ENCODE results near the gene SV2C. TPM values are rescaled to one million over a fixed set of nuclear protein-coding genes. Genes with fewer than 3 reads are reported as not detected.
A peak's percentile ranks its signal among the peaks of the same experiment; 100 is the strongest.

SV2C gene
- total RNA-seq, 2 donors from 2014 or later, result 0.20 to 0.35 TPM

DNA sequence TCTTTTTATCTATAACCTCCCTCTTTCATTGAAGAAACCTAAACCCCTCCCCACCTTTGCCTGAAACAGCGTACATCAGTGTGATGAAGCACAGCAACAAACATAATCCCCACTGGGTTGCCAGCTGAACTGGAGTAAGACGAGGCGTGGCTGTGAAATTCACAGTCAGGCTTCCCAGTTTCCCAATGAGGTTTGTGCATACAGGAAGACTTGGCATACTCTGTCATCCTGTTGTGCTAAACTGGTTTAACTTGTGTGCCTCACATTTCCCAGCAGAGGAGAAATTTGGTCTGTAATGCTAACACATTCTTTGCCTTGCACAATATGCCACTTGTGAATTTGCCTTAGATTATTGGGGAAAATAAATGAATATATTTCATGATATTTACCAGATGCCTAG lies 121.5 kb downstream of the SV2C start:
- Histone ChIP-seq H3K27ac (peak overlapping the region; percentile 42), H3K4me3 (no peak overlapping the region), H3K27me3 (no peaks in the 10 kb centered on the region), H3K9ac (ENCODE audit: low read depth in 2 of 2, low read length in 2 of 2) (no peak overlapping the region), H3K9me3 (no peaks in the 10 kb centered on the region), H3K4me1 (no peaks in the 10 kb centered on the region), H3K36me3 (no peaks in the 10 kb centered on the region)
- intact Hi-C loops (cut with DNase I), result no loop called here
- DNase-seq, result peak; percentile 50
- TF ChIP-seq, protein P1, sequence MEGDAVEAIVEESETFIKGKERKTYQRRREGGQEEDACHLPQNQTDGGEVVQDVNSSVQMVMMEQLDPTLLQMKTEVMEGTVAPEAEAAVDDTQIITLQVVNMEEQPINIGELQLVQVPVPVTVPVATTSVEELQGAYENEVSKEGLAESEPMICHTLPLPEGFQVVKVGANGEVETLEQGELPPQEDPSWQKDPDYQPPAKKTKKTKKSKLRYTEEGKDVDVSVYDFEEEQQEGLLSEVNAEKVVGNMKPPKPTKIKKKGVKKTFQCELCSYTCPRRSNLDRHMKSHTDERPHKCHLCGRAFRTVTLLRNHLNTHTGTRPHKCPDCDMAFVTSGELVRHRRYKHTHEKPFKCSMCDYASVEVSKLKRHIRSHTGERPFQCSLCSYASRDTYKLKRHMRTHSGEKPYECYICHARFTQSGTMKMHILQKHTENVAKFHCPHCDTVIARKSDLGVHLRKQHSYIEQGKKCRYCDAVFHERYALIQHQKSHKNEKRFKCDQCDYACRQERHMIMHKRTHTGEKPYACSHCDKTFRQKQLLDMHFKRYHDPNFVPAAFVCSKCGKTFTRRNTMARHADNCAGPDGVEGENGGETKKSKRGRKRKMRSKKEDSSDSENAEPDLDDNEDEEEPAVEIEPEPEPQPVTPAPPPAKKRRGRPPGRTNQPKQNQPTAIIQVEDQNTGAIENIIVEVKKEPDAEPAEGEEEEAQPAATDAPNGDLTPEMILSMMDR (IDR thresholded peaks at IDR 0.05), result no peak

DNA sequence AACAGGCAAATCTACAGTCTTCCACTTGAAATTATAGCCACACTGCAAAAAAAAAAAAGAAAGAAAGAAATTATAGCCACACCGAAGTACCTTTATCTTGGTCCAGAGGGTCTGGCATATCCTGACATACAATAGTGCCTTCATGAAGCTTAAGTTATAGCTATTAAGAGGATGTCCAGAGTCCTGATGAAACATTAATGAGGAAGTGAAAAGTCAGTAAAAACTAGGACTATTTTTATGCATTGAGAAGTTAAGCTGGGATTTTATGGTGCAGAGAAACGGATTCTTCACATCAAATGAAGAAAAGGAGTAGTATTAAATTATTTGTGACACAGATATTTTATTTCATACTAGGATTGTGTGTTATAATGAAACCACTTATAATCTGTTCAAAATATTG lies 123.9 kb downstream of the SV2C start:
- intact Hi-C loops (cut with DNase I), result no loop called here
- H3K36me3 ChIP-seq, result no peaks in the 10 kb centered on the region
- TF ChIP-seq, protein P1 (IDR thresholded peaks at IDR 0.05), result no peak
- no peak overlapping the region for H3K4me3 ChIP-seq
- no peak overlapping the region for H3K9ac ChIP-seq (ENCODE audit: low read depth in 2 of 2, low read length in 2 of 2)
- no peaks in the 10 kb centered on the region for H3K9me3 ChIP-seq
- H3K27me3 ChIP-seq, result no peaks in the 10 kb centered on the region
- H3K27ac ChIP-seq, result no peak overlapping the region
- no peak for DNase-seq
- H3K4me1 ChIP-seq, result no peaks in the 10 kb centered on the region

GRCh38 chr5:76209297-76209696 lies 126.1 kb downstream of the SV2C start:
- Histone ChIP-seq H3K36me3 (no peaks in the 10 kb centered on the region), H3K9me3 (no peaks in the 10 kb centered on the region), H3K4me1 (no peaks in the 10 kb centered on the region), H3K27ac (no peak overlapping the region), H3K4me3 (no peak overlapping the region), H3K27me3 (no peaks in the 10 kb centered on the region), H3K9ac (ENCODE audit: low read depth in 2 of 2, low read length in 2 of 2) (no peak overlapping the region)
- intact Hi-C loops (cut with DNase I), result no loop called here
- DNase-seq, result no peak
- TF ChIP-seq, protein P1 (IDR thresholded peaks at IDR 0.05), result no peak

DNA sequence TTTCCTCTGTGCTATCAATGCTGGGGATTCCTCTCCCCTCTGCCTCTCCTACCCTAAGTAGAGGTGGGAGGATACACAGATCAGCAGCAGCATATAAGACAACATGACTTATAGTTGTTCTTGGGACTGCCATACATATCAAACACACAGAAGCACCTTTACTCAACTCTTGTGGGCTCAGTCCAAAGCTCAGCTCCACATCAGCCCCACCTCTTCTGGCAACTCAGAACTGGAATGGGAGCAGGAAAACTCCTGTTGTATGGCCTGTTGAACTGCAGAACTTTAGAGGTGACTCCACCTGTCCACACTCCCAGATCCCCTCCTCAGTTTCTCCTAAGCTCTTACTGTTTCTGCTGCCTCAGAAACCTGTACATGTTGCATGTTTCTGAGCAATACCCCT lies 127.8 kb downstream of the SV2C start:
- DNase-seq, result peak; percentile 20
- H3K4me1 ChIP-seq, result no peaks in the 10 kb centered on the region

DNA sequence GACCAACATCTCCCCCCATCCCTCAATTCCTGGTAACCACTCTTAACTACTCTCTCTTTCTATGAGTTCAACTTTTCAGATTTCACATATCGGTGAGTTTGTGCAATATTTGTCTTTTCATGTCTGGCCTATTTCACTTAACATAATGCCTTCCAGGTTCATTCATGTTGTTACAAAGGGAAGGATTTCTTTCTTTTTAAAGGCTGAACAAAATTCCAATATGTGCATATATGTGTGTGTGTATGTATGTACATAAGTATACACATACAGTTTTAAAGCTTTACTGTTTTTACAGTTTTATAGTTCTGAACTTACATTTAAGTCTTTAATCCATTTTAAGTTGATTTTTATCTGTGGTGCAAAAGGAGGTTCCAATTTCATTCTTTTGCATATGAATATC lies 130.7 kb downstream of the SV2C start:
- no peaks in the 10 kb centered on the region for H3K9me3 ChIP-seq
- H3K36me3 ChIP-seq, result no peaks in the 10 kb centered on the region
- DNase-seq, result no peak
- no peaks in the 10 kb centered on the region for H3K4me1 ChIP-seq
- no peak overlapping the region for H3K4me3 ChIP-seq
- H3K9ac ChIP-seq (ENCODE audit: low read depth in 2 of 2, low read length in 2 of 2), result no peak overlapping the region
- no peaks in the 10 kb centered on the region for H3K27me3 ChIP-seq
- H3K27ac ChIP-seq, result no peak overlapping the region
- TF ChIP-seq, protein P1 (IDR thresholded peaks at IDR 0.05), result no peak
- intact Hi-C loops (cut with DNase I), result no loop called here

More for the DNA sequence above, 127.8 kb downstream of the SV2C start:
- Histone ChIP-seq H3K9me3 (no peaks in the 10 kb centered on the region), H3K4me3 (no peak overlapping the region), H3K9ac (ENCODE audit: low read depth in 2 of 2, low read length in 2 of 2) (no peak overlapping the region), H3K27ac (no peak overlapping the region), H3K27me3 (no peaks in the 10 kb centered on the region), H3K36me3 (no peaks in the 10 kb centered on the region)
- intact Hi-C loops (cut with DNase I), result no loop called here
- TF ChIP-seq, protein P1 (IDR thresholded peaks at IDR 0.05), result no peak

DNA sequence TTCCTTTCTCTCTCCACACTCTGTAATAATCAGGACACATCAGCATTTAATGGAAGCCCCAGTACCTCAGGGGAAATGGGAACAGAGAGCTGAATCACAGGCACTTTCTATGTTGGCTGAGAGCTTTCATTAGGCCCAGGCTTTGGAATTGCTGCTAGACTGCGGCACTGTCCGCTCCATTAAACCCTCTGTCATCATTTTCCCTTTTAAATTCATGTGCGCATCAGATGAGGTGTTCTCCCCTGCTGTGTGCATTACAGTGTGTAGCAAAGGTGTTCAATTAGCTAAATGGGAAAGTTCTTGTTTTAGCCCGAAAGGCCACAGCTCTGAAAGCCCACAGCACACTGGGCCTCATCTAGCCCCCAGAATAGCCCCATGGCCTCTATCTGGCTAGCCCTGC lies 133.6 kb downstream of the SV2C start:
- Histone ChIP-seq H3K9ac (ENCODE audit: low read depth in 2 of 2, low read length in 2 of 2) (no peak overlapping the region), H3K27ac (no peak overlapping the region), H3K27me3 (no peaks in the 10 kb centered on the region), H3K36me3 (no peaks in the 10 kb centered on the region), H3K4me3 (no peak overlapping the region), H3K4me1 (no peaks in the 10 kb centered on the region), H3K9me3 (no peaks in the 10 kb centered on the region)
- DNase-seq, result no peak
- TF ChIP-seq, protein P1 (IDR thresholded peaks at IDR 0.05), result no peak
- intact Hi-C loops (cut with DNase I), result no loop called here
